ENCODE measurements around the gene ACSM4.

GRCh38 chr12:7289743-7290142 is 14.1 kb upstream of the ACSM4 start:
- TF ChIP-seq POLR2A (IDR thresholded peaks at IDR 0.05), result no peak
- TF ChIP-seq EP300 (IDR thresholded peaks at IDR 0.05), result no peak
- TF ChIP-seq CTCF (IDR thresholded peaks at IDR 0.05), result no peak

Data from gastroesophageal sphincter (tissue), 3 donors.